Endometrial microvascular endothelial cells (primary cell): Measurements from ENCODE around the gene SOCS6. TPM values are rescaled to one million over a fixed set of nuclear protein-coding genes. Genes with fewer than 3 reads are reported as not detected.

ENCODE experiments used
- in situ Hi-C: cut with HindIII; loops from 2 replicates; pipeline ENCODE4 v1.10.0; 2017; ENCODE audit warnings: low sequenced_read_pairs, low pct_unique_long_range_greater_than_20kb; ENCODE audit errors: inconsistent ontology term
- total RNA-seq: library from RNA; depleted of rRNA; stranded (reverse); fragments of >200 nt; gene quantifications from one replicate; pipeline ENCODE4 v1.2.3, GENCODE V29; 2015; ENCODE audit errors: inconsistent ontology term

SOCS6 gene
- total RNA-seq, 1 donor from 2014 or later = 12.5 TPM

- in situ Hi-C loops = no loop called here
Measured at GRCh38 chr18:70284976-70285620, 3.7 kb upstream of the SOCS6 start.

GRCh38 chr18:70287731-70288130, 1.1 kb upstream of the SOCS6 start:
- in situ Hi-C loops = no loop called here

GRCh38 chr18:70288171-70288850, 534 bp upstream of the SOCS6 start:
- in situ Hi-C loops = no loop called here

- in situ Hi-C loops = no loop called here
Measured at GRCh38 chr18:70289351-70290312, 787 bp downstream of the SOCS6 start.

GRCh38 chr18:70290482-70291294, 1.8 kb downstream of the SOCS6 start:
- in situ Hi-C loops = no loop called here

GRCh38 chr18:70291295-70291574, 2.4 kb downstream of the SOCS6 start:
- in situ Hi-C loops = no loop called here

- in situ Hi-C loops = no loop called here
Measured at GRCh38 chr18:70292628-70293027, 3.8 kb downstream of the SOCS6 start.

- in situ Hi-C loops = no loop called here
Measured at GRCh38 chr18:70293166-70293565, 4.3 kb downstream of the SOCS6 start.

GRCh38 chr18:70294471-70295191, 5.8 kb downstream of the SOCS6 start:
- in situ Hi-C loops = no loop called here

- in situ Hi-C loops = no loop called here
Measured at GRCh38 chr18:70295192-70296188, 6.6 kb downstream of the SOCS6 start.

GRCh38 chr18:70296289-70296688, 7.4 kb downstream of the SOCS6 start:
- in situ Hi-C loops = no loop called here

GRCh38 chr18:70296781-70297180, 7.9 kb downstream of the SOCS6 start:
- in situ Hi-C loops = no loop called here

GRCh38 chr18:70299393-70299792, 10.5 kb downstream of the SOCS6 start:
- in situ Hi-C loops = no loop called here

GRCh38 chr18:70301667-70302066, 12.8 kb downstream of the SOCS6 start:
- in situ Hi-C loops = no loop called here

GRCh38 chr18:70308555-70309294, 19.9 kb downstream of the SOCS6 start:
- in situ Hi-C loops = no loop called here

- in situ Hi-C loops = no loop called here
Measured at GRCh38 chr18:70310560-70311320, 21.9 kb downstream of the SOCS6 start.
